Subcutaneous adipose tissue (tissue), 4 donors: ENCODE results near the gene MYH7. TPM values are rescaled to one million over a fixed set of nuclear protein-coding genes. Genes with fewer than 3 reads are reported as not detected.

Experiments
- CTCF ChIP-seq: fragments of 450-650 bp; IDR thresholded peaks from one replicate; pipeline ENCODE4 v1.5.1; 2016; ENCODE audit warnings: low read depth, mild to moderate bottlenecking, control low read depth, antibody characterized with exemption, moderate library complexity
- total RNA-seq, 4 donors: library from RNA; depleted of rRNA; stranded (reverse); fragments of >200 nt; gene quantifications; one replicate each; pipeline ENCODE4 v1.1.0, GENCODE V29; 2016

Gene MYH7
- total RNA-seq, 4 donors from 2014 or later = not detected

GRCh38 chr14:23413681-23414080 is 21.8 kb downstream of the MYH7 start:
- no peak for TF ChIP-seq CTCF

- no peak for TF ChIP-seq CTCF
Observed at GRCh38 chr14:23411563-23412525, 23.6 kb downstream of the MYH7 start.

GRCh38 chr14:23409966-23410635 is 25.4 kb downstream of the MYH7 start:
- no peak for TF ChIP-seq CTCF

DNA sequence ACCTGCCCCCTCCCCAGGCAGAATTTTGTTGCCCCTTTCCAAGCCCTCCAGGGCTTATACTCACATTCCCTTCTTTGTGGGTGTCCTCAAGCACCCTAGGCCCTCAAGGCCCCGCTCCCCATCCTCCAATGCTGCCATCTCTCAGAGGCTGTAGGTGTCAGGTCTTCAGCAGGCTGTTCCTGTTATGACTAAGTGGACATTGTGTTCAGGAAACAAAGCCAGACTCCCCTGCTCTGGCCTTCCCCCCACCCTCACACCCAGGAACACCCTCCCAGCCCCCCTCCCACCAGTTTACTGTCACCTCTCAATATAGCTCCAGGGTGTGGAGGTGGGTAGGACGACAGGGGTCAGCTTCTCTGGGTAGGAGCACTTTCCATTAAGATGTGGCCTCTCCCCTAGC is 26.0 kb downstream of the MYH7 start:
- TF ChIP-seq CTCF = no peak

DNA sequence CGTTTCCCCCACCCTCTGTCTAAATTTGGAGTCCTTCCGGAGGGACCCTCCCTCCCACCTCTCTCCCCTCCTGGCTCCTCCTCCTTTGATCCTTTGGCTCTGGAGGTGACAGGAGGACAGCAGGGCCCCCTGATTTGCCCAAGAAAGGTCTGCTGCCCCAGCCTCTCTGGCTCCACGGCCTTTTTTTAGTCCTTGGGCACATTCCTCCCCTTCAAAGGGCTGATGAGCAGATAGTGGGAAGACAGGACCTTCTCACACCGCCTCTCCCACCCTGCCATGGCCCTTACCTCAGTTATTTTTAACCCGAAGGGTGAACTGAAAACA is 27.2 kb downstream of the MYH7 start:
- TF ChIP-seq CTCF = no peak

- TF ChIP-seq CTCF = no peak
Observed at GRCh38 chr14:23407516-23408306, 27.7 kb downstream of the MYH7 start, which contains the start of gene MYH6. Gene MYH6, minus strand, starts transcription at chr14:23408273. Its CDS starts 1,050 bp downstream, at chr14:23407223.
